Measurements from ENCODE around the gene KDM4F.
A peak's percentile ranks its signal among the peaks of the same experiment; 100 is the strongest.

KDM4F gene

DNA sequence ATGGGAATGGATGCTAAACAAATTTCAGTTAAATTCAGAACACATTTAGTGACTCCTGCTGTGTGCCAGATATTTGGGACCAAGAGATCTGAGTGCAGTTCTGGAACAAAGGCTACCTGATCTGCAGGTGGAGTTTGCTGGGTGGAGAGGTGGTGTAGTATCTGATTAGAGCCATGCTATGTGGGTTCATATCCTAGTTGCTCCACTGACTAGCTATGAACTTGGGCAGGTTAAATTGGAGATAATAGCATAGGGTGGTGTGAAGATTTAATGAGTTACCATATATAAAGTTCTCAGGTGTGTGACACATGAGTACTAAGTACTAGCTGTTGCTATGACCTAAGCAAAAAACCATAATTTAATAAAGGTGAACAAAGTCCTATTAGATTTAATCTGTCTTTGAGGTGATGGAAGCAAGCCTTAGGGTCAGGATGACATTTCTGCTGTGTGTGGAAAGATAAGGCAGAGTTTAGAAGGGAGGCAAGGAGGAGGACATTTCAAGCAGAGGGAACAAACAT, 42.5 kb downstream of the KDM4F start:
- no peak for DNase-seq (ENCODE audit: low read depth in 2 of 2)

DNA sequence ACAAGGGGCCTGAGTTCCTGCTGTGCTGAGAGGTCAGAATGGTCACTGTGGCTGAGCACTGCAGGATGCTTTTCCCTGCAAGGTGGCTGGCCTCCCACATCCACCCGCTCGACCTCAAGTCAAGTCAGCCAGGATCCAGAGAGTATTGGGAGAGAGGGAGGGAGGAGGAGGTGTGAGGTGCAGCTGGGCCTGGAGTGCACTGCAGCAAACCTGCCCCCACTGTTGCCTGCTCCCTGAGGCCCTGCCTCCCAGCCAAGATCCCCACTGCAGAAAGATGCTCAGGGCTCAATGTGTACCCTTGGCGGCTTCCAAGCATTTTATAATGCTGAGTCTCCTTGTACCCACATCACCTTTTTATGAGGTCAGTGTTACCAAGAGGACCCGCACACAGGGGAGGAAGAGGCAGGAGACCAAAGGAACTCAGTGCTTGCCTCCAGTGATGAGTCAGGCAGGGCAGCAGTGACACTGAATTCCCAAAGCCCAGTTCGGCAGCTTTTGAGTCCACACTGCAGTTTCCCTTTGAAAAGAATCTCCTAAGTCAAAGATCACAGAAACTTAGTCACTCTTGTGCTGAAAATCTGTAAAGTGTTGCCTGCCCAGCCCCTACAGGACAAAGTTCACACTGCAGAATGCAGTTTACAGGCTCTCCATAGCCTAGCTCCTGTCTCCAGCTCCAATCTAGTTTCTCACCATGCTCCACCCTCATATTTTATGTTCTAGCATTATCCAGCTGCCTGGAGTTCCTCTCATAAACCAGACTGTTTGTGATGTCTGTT, 43.5 kb downstream of the KDM4F start:
- no peak for DNase-seq (ENCODE audit: low read depth in 2 of 2)

DNA sequence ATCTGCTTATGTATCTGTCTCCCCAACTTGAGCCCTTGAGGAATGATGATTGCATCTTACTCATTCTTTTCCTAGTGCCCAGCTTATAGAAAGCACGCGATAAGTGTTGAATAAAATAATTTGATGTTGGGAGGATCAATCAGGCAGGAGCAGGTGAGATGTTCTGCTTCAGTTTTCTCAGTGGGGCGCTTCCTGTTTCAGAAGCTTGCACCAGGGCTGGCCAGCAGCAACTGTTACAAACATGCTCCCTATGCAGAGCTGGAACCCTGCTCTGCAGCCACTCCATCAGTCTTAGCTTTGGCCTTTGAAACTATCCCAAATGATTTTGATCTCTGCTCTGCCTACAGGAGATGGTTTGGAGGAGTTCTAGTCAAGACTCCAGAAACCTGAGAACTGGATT, 44.3 kb downstream of the KDM4F start:
- DNase-seq (ENCODE audit: low read depth in 2 of 2): no peak

DNA sequence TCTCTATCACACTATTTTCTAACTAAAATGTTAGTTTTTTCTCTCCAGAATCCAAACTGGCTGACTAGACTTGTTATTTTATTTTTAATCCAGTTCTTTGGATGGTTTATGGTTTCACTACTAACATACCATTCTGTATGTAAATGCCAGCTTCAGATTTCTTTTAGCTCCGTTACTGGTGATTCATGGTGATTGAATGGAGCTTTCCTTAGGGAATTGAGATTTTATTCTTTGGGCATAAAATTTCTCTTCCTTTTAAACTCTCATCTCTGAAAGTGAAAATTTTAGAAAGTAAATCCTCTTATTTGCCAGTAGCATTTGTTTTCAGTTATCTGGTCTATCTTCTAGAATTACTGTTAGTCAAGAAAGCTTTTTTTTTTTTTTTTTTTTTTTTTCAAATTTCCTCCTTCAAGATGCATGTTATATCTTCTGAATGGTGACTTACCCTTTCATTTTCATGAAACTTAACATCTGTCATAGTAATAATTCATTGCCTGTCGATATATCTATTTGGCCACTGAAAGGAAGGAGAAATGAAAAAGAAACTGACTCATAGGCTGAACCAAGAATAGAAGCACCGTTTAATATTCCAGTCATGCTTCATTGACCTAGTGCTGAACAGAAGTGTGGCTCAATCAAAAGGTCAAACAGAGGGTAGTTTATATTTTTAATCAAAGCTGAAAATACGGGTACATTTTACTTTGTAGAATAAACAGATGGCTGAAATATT, 46.8 kb downstream of the KDM4F start:
- DNase-seq (ENCODE audit: low read depth in 2 of 2): peak; percentile 38 to 40

DNA sequence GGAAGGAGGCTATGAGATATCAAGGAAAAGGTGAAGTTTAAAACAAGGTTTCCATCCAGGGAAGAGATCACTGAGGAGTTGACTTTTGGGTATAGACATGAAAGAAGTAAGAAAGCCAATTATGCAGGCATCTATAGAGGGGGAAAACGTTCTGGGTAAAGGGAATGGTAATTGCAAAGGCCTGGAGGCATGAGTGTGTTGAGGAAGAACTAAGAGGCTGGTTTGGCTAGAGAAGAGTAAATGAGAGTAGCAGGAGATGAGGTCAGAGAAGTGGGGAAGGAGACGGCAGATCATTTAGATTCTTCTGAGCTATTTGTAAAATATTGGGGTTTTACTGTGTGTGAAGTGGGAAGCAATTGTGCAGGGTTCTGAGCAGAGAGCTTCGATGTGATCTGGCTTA, 48.0 kb downstream of the KDM4F start:
- no peak for DNase-seq (ENCODE audit: low read depth in 2 of 2)

DNA sequence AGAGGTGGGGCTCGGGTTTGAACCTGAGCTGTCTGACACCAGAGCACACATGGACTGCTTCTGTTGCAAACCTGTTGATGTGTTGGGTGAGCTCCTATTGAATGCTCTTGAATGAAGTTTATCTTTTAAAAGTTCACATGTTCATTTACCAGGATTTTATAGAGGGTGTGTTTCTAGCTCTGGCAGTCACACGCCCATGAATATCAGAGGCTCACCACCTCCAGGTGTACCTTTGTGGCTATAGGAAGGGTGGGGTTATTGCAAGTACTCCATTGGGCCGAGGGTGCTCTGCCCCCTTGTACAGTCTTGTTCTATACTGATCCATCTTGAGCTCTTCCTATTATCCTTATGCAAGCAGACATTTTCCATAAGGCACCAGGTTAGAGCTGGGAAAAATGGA, 49.6 kb downstream of the KDM4F start:
- DNase-seq (ENCODE audit: low read depth in 2 of 2): no peak

DNA sequence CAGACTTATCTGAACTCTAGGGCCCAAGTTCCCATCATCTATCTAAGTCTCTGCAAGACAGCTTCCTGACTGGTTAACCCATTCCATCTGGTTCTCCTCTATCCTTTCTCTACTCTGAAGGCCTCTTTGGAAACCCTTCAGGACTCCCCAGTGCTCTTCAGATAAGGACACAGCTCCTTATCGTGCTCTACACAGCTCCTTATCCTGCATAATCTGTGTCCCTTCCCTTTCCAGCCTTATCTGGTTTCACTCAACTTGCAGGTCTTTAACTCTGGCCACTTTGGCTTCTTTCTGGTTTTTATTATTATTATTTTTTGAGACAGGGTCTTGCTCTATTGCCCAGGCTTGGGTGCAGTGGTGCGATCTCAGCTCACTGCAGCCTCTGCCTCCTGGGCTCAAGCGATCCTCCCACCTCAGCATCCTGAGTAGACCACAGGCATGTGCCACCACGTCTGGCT, 51.0 kb downstream of the KDM4F start:
- no peak for DNase-seq (ENCODE audit: low read depth in 2 of 2)

Measured in fibroblast of skin of left quadriceps (primary cell).